SK-N-SH treated with all-trans-retinoic acid at 6 μM for 48 hours (cell line): ENCODE results near the gene EML2.

Experiments used
- ATAC-seq: fragments of 200-7000 bp; cut with Tn5 transposase; 3 replicates; pipeline ENCODE4 v1.9.1; 2020; ENCODE audit warnings: mild to moderate bottlenecking, moderate library complexity
- ARNTL ChIP-seq: fragments of 450-650 bp; formaldehyde crosslinking; IDR thresholded peaks from 2 replicates; pipeline ENCODE4 v1.5.0; 2020; ENCODE audit warnings: low read depth, mild to moderate bottlenecking, moderate library complexity, borderline replicate concordance
- BACH2 ChIP-seq: fragments of 250-450 bp; sonication (Bioruptor Pico); IDR thresholded peaks from 2 replicates; pipeline ENCODE4 v1.9.0; 2021; ENCODE audit warnings: mild to moderate bottlenecking, borderline replicate concordance
- CREB5 ChIP-seq: fragments of 250-450 bp; sonication (Bioruptor Pico); IDR thresholded peaks from 2 replicates; pipeline ENCODE4 v1.5.1; 2020; ENCODE audit warnings: low read depth, mild to moderate bottlenecking, moderate library complexity
- CSDC2 ChIP-seq: fragments of 250-450 bp; sonication (Bioruptor Pico); IDR thresholded peaks from 2 replicates; pipeline ENCODE4 v1.5.0; 2020; ENCODE audit warnings: mild to moderate bottlenecking, moderate library complexity
- CSRNP3 ChIP-seq: fragments of 250-450 bp; sonication (Bioruptor Pico); IDR thresholded peaks from 2 replicates; pipeline ENCODE4 v1.5.1; 2021; ENCODE audit warnings: mild to moderate bottlenecking, moderate library complexity
- ISL1 ChIP-seq: fragments of 250-450 bp; sonication (Bioruptor Pico); IDR thresholded peaks from 2 replicates; pipeline ENCODE4 v2.1.2; 2022; ENCODE audit warnings: mild to moderate bottlenecking, moderate library complexity
- OSR1 ChIP-seq: fragments of 250-450 bp; sonication (Bioruptor Pico); IDR thresholded peaks from 2 replicates; pipeline ENCODE4 v1.8.0; 2022; ENCODE audit warnings: moderate library complexity, mild to moderate bottlenecking, inconsistent platforms
- POU6F1 ChIP-seq: fragments of 250-450 bp; sonication (Bioruptor Pico); IDR thresholded peaks from 2 replicates; pipeline ENCODE4 v1.8.0; 2021; ENCODE audit warnings: low read depth, mild to moderate bottlenecking, moderate library complexity, borderline replicate concordance
- PPARA ChIP-seq: fragments of 250-450 bp; sonication (Bioruptor Pico); IDR thresholded peaks from 2 replicates; pipeline ENCODE4 v1.5.0; 2020; ENCODE audit warnings: mild to moderate bottlenecking, borderline replicate concordance
- RARB ChIP-seq: fragments of 250-450 bp; sonication (Bioruptor Pico); IDR thresholded peaks from 2 replicates; pipeline ENCODE4 v1.8.0; 2021; ENCODE audit warnings: mild to moderate bottlenecking, moderate library complexity
- SNAI2 ChIP-seq: fragments of 250-450 bp; sonication (Bioruptor Pico); IDR thresholded peaks from 2 replicates; pipeline ENCODE4 v1.5.0; 2020; ENCODE audit warnings: mild to moderate bottlenecking, moderate library complexity
- TCF4 ChIP-seq: fragments of 250-450 bp; sonication (Bioruptor Pico); IDR thresholded peaks from 2 replicates; pipeline ENCODE4 v1.8.0; 2021; ENCODE audit warnings: mild to moderate bottlenecking, moderate library complexity, borderline replicate concordance
- TOX ChIP-seq: fragments of 250-450 bp; sonication (Bioruptor Pico); IDR thresholded peaks from 2 replicates; pipeline ENCODE4 v1.8.0; 2021; ENCODE audit warnings: mild to moderate bottlenecking, moderate library complexity, borderline replicate concordance
- TSHZ2 ChIP-seq: fragments of 250-450 bp; sonication (Bioruptor Pico); IDR thresholded peaks from 2 replicates; pipeline ENCODE4 v1.5.0; 2020; ENCODE audit warnings: mild to moderate bottlenecking, moderate library complexity
- ZC3H10 ChIP-seq: fragments of 250-450 bp; sonication (Bioruptor Pico); IDR thresholded peaks from 2 replicates; pipeline ENCODE4 v1.5.1; 2021; ENCODE audit warnings: mild to moderate bottlenecking, moderate library complexity
- ZFP3 ChIP-seq: fragments of 250-450 bp; sonication (Bioruptor Pico); IDR thresholded peaks from 2 replicates; pipeline ENCODE4 v1.5.0; 2020; ENCODE audit warnings: mild to moderate bottlenecking, moderate library complexity
- ZFP30 ChIP-seq: fragments of 450-650 bp; formaldehyde crosslinking; IDR thresholded peaks from 2 replicates; pipeline ENCODE4 v1.5.0; 2022; ENCODE audit warnings: mild to moderate bottlenecking, moderate library complexity
- ZNF565 ChIP-seq: fragments of 450-650 bp; formaldehyde crosslinking; conservative IDR thresholded peaks from 2 replicates; pipeline ENCODE4 v1.5.0; 2020; ENCODE audit warnings: low read depth, mild to moderate bottlenecking, moderate library complexity
- ZNF70 ChIP-seq: fragments of 450-650 bp; formaldehyde crosslinking; IDR thresholded peaks from 2 replicates; pipeline ENCODE4 v1.5.0; 2020; ENCODE audit warnings: mild to moderate bottlenecking, moderate library complexity
- ZNF8 ChIP-seq: fragments of 450-650 bp; formaldehyde crosslinking; IDR thresholded peaks from 2 replicates; pipeline ENCODE4 v1.5.0; 2020; ENCODE audit warnings: mild to moderate bottlenecking, moderate library complexity

EML2 gene

GRCh38 chr19:45657520-45658167 lies 18.4 kb upstream of the EML2 start:
- TF ChIP-seq ZFP30 (CRISPR knock-in tag) (no peak), CSDC2 (CRISPR knock-in tag) (no peak), TOX (CRISPR knock-in tag) (no peak)
- TF ChIP-seq, all 23 proteins: peak for 0
- ATAC-seq, result no peak

- ATAC-seq, result no peak
Observed at GRCh38 chr19:45655073-45655472, 15.9 kb upstream of the EML2 start.

GRCh38 chr19:45653634-45654033 lies 14.4 kb upstream of the EML2 start:
- ATAC-seq, result no peak
- TF ChIP-seq TOX (CRISPR knock-in tag), result no peak
- no peak for TF ChIP-seq CREB5 (CRISPR knock-in tag)
- TF ChIP-seq ZC3H10 (CRISPR knock-in tag), result no peak
- TF ChIP-seq OSR1 (CRISPR knock-in tag), result no peak

More at GRCh38 chr19:45655073-45655472, 15.9 kb upstream of the EML2 start:
- TF ChIP-seq SNAI2 (CRISPR knock-in tag) (no peak), ZNF8 (CRISPR knock-in tag) (no peak), TSHZ2 (CRISPR knock-in tag) (no peak), PPARA (CRISPR knock-in tag) (no peak), TCF4 (no peak), BACH2 (CRISPR knock-in tag) (no peak), ARNTL (no peak), ZFP3 (CRISPR knock-in tag) (no peak), CSRNP3 (CRISPR knock-in tag) (no peak), ISL1 (CRISPR knock-in tag) (no peak), CREB5 (CRISPR knock-in tag) (no peak), TOX (CRISPR knock-in tag) (no peak), POU6F1 (CRISPR knock-in tag) (no peak), RARB (CRISPR knock-in tag) (no peak), ZFP30 (CRISPR knock-in tag) (no peak)

GRCh38 chr19:45650722-45651121 lies 11.5 kb upstream of the EML2 start:
- ATAC-seq, result no peak
- no peak for TF ChIP-seq ZC3H10 (CRISPR knock-in tag)
- TF ChIP-seq, all 23 proteins: peak for 0

GRCh38 chr19:45646345-45646698 lies 7.1 kb upstream of the EML2 start:
- ATAC-seq, result no peak
- TF ChIP-seq ZNF565 (no peak), ZNF70 (CRISPR knock-in tag) (no peak), ARNTL (no peak), CSDC2 (CRISPR knock-in tag) (no peak), SNAI2 (CRISPR knock-in tag) (0 out of 2 replicates have a peak, but pooled peaks have one; percentile 14)
